GM18909 (cell line): ENCODE results near the gene RHOG.
"Not testable (repeated sequence)": the region's sequence is repeated elsewhere in the genome, so short reads cannot be mapped to it uniquely, and the experiment has no call there.

Source experiments
- ATAC-seq: cut with Tn5 transposase; IDR thresholded peaks from one replicate; pipeline ENCODE4 v1.9.1; 2021; ENCODE audit warnings: mild to moderate bottlenecking; ENCODE audit not compliant: unreplicated experiment, poor library complexity

The RHOG gene

DNA sequence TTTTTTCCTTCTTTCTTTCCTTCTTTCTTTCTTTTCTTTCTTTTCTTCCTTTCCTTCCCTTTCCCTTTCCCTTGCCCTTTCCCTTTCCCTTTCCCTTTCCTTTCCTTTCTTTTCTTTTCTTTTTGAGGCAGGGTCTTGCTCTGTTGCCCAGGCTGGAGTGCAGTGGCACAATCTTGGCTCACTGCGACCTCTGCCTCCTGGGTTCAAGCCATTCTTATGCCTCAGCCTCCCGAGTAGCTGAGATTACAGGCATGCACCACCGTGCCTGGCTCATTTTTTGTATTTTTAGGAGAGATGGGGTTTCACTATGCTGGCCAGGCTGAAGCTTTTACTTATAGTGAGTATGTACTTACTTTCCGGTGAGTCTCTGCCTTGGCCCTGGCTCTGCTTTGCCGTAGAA is 25.9 kb downstream of the RHOG start:
- not testable (repeated sequence) for ATAC-seq

DNA sequence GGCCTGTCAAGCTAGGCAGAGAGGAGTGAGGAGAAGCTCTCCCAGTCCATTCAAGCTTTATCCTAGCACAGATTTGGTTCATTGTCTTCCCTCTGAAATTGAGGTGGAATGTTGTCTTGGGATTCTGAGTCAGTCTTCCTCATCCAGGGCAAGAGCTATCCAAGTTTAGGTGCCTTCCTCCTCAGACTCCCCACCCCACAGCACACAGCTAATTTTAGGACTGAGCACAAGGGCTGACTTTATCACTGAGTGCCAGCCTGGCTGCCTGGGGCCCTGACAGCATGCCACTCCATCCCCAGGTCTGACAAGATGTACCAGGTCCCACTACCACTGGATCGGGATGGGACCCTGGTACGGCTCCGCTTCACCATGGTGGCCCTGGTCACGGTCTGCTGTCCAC is 29.8 kb downstream of the RHOG start:
- ATAC-seq = no peak

DNA sequence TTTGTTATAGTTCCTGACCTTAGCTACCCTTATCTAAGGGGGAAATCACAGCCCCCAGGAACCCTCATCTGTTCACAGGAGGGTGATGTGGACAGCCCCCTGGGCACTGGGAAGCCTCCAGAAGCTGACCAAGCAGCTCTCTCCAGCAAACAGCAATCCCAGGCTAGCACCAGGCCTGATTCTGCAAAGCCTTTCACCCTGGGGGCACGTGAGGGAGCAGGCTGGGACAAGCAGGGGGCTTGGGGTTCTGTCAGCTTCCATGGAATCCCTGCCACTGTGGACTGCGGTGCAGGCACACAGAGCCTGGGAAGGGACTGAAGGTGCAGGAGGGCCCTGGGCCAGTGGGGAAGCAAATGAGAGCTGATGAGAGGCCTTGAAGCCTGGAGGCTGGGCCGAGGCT is 30.3 kb downstream of the RHOG start:
- no peak for ATAC-seq

GRCh38 chr11:3809624-3809928 is 31.2 kb downstream of the RHOG start:
- ATAC-seq = no peak

GRCh38 chr11:3808861-3809623 is 31.7 kb downstream of the RHOG start:
- ATAC-seq = peak; percentile 74

DNA sequence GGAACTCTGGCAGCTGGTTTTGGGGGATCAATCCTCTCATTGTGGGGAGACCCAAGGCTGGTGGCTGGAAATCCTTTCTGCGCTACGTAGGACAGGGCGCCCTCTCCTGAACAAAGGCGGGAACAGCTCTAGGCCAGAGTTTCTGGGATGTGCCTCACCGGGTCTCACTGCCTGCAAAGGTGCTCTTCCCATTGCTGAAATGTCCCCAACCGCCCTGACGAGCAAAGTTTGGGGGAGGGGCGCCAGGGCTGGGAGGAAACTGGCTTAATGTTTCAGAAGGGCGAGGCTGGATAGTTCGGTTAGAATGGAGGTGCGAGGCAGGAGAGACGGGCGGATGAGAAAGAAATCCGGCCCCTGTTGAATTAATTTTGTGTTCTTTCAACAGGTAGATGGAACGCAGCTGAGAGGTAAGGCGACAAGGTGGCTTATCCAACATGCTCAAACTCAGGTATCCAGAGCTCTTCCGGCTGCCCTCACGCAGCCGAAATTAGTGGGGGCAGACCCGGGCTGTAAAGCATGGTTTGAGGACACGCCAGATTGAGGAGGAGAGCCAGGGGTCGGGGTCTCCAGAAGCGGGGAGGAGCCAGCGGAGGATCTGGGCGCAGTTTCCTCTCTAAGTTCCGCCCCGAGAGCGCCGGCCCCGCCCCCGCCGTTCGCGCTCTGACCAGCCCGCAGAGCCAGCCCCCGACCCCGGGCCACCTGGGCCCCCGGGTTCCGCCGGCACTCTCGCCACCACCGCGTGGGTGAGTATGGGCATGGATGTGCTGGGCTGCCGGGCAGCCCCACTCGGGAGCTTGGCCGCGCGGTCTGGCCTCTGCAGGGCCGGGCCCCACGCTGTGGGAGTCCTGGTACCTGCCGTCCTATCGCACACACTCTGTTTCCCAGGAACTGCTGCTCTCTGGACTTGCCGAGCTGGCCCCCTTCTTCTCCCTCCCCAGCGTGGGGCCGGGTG is 32.6 kb downstream of the RHOG start, which contains the start of gene PGAP2:
Gene PGAP2, plus strand, starts transcription at position 652 of the 952 bp plus-strand sequence. CDS start 2,700 bp downstream, outside the sequence.
- ATAC-seq = peak; percentile 62

DNA sequence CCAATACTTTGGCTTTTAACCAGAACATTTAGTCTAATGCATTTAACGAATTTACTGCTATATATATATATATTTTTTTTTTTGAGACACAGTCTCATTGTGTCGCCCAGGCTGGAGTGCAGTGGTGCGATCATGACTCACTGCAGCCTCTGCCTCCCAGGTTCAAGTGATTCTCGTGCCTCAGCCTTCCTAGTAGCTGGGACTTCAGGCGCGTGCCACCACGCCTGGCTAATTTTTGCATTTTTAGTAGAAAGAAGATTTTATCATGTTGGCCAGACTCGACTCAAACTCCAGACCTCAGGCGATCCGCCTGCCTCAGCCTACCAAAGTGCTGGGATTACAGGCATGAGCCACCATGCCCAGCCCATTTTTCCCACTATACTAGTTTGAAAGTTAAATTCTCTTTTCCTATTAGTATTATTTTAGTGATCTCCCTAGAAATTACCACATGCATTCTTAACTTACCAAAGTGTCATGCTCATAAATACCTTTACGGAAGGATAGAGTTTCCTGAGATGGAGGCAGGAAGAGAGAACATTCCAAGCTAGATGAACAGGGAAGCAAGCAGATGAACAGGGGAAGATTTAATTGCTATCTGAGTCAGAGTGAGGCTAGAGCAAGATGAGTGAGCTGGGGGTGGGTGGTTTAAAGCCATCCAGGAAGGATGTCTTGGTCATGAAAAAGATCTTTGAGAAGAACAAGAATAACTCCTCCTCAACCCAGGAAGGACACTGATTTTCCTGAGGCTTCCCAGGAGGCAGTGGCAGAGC is 36.8 kb downstream of the RHOG start:
- no peak for ATAC-seq

DNA sequence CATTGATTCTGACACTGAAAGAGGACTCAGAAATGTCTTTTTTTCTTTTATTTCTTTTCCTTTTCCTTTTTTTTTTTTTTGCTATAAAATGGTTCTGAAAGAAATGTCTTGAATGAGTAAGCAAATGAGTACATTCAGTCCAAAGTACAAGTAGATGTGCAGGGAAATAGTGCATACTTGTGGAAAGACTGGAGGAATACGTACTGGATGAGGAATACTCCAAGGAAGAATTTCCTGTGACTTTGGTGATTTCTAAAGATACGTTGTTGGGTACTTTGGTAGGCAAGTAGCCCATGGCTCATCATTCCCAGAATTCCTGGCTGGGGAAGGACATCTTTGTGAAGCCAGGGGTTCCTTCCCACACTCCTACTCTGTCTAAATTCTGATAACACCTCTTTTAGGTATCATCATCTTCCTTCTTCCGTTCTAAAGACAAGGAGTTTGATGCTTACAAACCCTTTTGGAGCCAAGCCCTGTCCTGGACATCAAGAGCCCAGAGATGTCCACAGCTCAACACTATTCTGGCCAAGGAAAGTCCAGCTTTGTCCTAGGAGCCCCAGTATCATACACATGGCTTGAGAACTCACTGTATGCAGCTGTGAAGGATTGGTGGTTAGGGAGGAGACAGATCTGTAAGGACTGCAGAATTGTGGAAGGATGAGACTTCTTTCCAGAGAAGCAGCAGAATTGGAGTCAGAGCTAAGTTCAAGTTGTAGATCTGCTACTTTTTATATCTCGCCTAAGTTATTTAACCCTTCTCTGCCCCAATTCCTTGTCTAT is 38.6 kb downstream of the RHOG start:
- no peak for ATAC-seq

GRCh38 chr11:3799873-3800272 is 40.9 kb downstream of the RHOG start:
- no peak for ATAC-seq

DNA sequence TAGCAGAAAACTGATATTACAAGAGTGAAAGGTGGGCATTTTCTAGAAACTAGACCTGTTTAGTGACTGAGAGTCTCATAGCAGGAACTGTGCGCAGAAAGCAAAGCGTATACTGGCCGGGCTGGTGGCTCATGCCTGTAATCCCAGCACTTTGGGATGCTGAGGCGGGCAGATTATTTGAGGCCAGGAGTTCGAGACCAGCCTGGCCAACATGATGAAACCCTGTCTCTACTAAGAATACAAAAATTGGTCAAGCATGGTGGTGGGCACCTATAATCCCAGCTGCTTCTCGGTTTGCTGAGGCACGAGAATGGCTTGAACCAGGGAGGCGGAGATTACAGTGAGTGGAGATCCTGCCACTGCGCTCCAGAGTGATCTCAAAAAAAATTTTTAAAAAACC is 41.6 kb downstream of the RHOG start:
- no peak for ATAC-seq

- ATAC-seq = peak; percentile 91
Observed at GRCh38 chr11:3797329-3798090, 43.2 kb downstream of the RHOG start, which contains the start of gene NUP98. TSS of gene NUP98 (minus strand) at chr11:3797554. CDS start at chr11:3782117, 15,437 bp downstream.

DNA sequence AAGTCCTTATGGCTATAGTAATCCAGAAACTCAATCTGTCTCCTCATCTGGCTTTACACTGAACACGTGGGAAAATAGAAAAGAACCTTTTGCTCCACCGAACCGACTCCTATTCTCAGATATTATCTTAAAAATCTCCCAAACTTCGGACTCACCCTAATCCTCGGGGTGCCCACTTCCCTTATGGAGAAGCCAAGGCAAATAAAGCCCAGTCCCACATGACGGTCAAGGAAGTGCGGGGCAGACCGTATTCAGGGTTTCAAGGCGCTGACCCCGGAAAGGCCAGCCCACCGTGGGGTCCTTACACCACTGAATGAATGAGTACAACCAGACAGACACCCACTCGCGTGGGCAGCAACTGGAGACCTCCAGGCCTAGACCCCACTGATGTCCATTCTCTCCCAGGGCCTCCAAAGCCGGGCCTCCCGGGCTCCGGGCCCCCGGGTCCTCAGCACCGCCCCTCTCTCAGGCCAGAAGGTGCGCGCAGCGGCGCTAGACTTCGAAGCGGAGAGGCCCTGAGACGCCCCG is 43.9 kb downstream of the RHOG start:
- peak; percentile 41 for ATAC-seq

- no peak for ATAC-seq
Observed at GRCh38 chr11:3796346-3796745, 44.4 kb downstream of the RHOG start.

DNA sequence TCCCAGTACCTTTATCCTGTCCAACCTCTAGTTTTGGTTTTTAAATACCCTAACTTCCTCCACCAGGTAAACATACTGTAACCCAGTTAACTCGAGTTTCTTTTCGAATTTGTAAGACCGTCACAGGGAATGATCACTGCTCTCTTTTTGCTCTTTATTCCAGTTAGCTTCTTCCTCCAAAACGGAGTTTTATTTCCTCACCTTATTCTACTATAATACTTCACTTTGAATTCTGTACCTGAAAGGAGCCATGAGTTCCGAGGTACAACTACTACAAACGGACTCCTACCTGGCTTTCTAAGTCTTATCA is 44.8 kb downstream of the RHOG start:
- no peak for ATAC-seq

DNA sequence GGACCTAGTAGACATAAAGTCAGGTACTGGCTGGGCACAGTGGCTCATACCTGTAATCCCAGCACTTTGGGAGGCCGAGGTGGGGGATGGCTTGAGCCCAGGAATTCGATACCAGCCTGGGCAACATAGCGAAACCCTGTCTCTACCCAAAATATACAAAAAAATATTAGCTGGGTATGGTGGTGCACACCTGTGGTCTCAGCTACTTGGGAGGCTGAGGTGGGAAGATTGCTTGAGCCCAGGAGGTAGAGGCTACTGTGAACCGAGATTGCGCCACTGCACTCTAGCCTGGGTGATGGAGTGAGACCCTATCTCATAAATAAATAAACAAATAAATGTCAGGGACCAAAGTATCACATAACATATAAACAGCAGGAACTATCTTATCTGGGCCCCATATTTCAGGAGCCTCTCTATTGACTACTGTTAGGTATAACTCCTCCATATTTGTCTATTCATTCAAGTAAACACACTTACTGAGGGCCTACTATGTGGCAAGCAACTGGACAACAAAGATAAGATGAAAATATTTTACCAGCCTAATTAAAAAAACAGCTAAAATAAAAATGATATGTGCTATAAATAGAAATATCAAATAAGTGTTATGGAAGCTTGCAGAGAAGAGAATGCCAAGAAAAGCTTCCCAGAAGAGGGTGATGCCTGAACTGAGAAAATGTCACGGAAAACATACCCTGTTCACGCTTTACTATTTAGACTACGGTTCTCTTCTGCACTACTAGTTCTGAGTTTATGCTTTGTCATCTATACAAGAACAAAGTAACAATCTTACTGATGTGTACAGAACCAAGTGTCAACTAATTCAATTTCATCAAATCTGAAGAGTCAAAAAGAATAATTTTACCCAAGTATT is 45.4 kb downstream of the RHOG start:
- no peak for ATAC-seq

DNA sequence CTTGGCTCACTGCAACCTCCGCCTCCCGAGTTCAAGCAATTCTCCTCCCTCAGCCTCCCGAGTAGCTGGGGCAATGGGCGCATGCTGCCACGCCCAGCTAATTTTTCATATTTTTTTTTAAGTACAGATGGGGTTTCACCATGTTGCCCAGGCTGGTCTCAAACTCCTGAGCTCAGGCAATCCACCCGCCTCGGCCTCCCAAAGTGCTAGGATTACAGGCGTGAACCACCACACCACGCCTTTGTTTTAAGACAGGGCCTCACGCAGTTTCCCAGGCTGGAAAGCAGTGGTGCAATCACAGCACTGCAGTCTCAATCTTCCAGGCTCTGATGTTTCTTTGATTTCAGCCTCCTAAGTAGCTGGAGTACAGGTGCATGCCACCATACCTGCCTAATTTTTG is 46.4 kb downstream of the RHOG start:
- not testable (repeated sequence) for ATAC-seq

DNA sequence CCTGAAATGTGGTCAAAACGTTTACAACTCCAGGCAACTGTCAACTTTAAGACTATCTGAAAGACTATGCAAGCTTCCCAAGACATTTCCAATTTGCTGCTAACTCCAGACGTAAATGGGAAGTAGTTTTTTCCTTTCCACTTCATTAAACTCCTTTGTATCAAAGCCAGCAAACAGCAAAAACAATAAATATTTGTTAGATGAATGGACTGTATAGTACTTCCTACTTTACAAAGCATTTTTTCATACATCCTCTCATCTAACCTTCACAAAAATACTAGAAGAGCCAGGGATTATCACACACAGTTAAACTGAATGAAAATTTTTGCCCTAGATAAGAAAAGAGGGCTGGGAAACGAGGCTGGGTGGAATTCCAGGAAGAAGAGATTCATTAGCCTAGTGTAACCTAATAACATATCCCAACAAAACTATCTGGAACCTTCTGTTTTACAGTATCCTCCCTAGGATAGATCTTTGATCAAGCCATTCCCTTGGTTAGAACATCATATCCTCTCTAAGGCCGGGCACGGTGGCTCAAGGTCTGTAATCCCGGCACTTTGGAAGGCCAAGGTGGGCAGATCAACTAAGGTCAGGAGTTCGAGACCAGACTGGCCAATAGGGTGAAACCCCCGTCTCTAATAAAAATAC is 53.9 kb downstream of the RHOG start:
- no peak for ATAC-seq

DNA sequence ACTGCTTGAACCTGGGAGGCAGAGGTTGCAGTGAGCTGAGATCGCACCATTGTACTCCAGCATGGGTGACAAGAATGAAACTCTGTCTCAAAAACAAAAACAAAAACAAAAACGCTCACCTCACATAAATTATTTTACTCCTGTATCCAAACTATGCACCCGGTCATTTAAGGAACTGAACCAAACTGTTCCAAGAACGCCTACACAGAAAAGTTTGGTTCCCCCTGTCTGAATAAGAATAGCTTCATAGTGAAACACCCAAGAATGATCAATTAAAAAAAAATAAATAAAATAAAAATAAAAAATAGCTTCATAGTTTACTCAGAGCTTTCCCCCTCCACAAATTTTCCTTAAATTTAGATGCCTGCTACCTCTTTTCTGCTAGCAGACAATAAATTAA is 57.1 kb downstream of the RHOG start:
- ATAC-seq = no peak
